ENCODE measurements around the gene DNPH1. TPM values are rescaled to one million over a fixed set of nuclear protein-coding genes. Genes with fewer than 3 reads are reported as not detected.

DNPH1 gene
- total and polyA plus RNA-seq, 4 donors: 32.0 to 135 (median 84.5) TPM

GRCh38 chr6:43186706-43187105, 42.6 kb downstream of the DNPH1 start:
- TF ChIP-seq, protein P1, sequence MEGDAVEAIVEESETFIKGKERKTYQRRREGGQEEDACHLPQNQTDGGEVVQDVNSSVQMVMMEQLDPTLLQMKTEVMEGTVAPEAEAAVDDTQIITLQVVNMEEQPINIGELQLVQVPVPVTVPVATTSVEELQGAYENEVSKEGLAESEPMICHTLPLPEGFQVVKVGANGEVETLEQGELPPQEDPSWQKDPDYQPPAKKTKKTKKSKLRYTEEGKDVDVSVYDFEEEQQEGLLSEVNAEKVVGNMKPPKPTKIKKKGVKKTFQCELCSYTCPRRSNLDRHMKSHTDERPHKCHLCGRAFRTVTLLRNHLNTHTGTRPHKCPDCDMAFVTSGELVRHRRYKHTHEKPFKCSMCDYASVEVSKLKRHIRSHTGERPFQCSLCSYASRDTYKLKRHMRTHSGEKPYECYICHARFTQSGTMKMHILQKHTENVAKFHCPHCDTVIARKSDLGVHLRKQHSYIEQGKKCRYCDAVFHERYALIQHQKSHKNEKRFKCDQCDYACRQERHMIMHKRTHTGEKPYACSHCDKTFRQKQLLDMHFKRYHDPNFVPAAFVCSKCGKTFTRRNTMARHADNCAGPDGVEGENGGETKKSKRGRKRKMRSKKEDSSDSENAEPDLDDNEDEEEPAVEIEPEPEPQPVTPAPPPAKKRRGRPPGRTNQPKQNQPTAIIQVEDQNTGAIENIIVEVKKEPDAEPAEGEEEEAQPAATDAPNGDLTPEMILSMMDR (IDR thresholded peaks at IDR 0.05; ENCODE audit: control extremely low read depth, extremely low read depth): no peak
- Histone ChIP-seq H3K27ac (ENCODE audit: low read depth in 1 of 2, low read length in 1 of 2) (no peak overlapping the region), H3K9ac (ENCODE audit: insufficient read depth in 1 of 2, low read length in 2 of 2) (no peak overlapping the region), H3K4me3 (no peak overlapping the region), H3K4me1 (ENCODE audit: control insufficient read depth in 5 of 5, insufficient read depth in 5 of 5, low read length in 5 of 5) (peaks cover 0 to 11% (median 2%) of the 10 kb centered on the region in 5 donors), H3K36me3 (ENCODE audit: control insufficient read depth in 4 of 4, insufficient read depth in 4 of 4, low read length in 4 of 4) (peaks cover 12 to 29% (median 20%) of the 10 kb centered on the region in 4 donors), H3K9me3 (ENCODE audit: control insufficient read depth in 4 of 4, insufficient read depth in 3 of 4, low read length in 3 of 4) (no peaks in the 10 kb centered on the region), H3K27me3 (ENCODE audit: control insufficient read depth in 3 of 3, insufficient read depth in 3 of 3, low read length in 2 of 3) (no peaks in the 10 kb centered on the region)
- no peak for DNase-seq
- WGBS, 2 donors: 98 to 99% methylated on average over 4 of the region's 4 CpGs
- no peak for ATAC-seq (ENCODE audit: insufficient read depth, low FRiP score)

GRCh38 chr6:43186019-43186418, 43.3 kb downstream of the DNPH1 start:
- H3K4me1 ChIP-seq (ENCODE audit: control insufficient read depth in 5 of 5, insufficient read depth in 5 of 5, low read length in 5 of 5): peaks cover 0 to 14% (median 4%) of the 10 kb centered on the region in 5 donors
- H3K4me3 ChIP-seq: no peak overlapping the region
- H3K27ac ChIP-seq (ENCODE audit: low read depth in 1 of 2, low read length in 1 of 2): no peak overlapping the region
- H3K36me3 ChIP-seq (ENCODE audit: control insufficient read depth in 4 of 4, insufficient read depth in 4 of 4, low read length in 4 of 4): peaks cover 12 to 29% (median 20%) of the 10 kb centered on the region in 4 donors
- ATAC-seq (ENCODE audit: insufficient read depth, low FRiP score) (no peak), DNase-seq (no peak)
- H3K9me3 ChIP-seq (ENCODE audit: control insufficient read depth in 4 of 4, insufficient read depth in 3 of 4, low read length in 3 of 4): no peaks in the 10 kb centered on the region
- TF ChIP-seq, protein P1 (IDR thresholded peaks at IDR 0.05; ENCODE audit: control extremely low read depth, extremely low read depth): no peak
- no peak overlapping the region for H3K9ac ChIP-seq (ENCODE audit: insufficient read depth in 1 of 2, low read length in 2 of 2)
- H3K27me3 ChIP-seq (ENCODE audit: control insufficient read depth in 3 of 3, insufficient read depth in 3 of 3, low read length in 2 of 3): no peaks in the 10 kb centered on the region
- WGBS, 2 donors: 97 to 98% methylated on average over 14 of the region's 14 CpGs

- TF ChIP-seq, protein P1 (IDR thresholded peaks at IDR 0.05; ENCODE audit: control extremely low read depth, extremely low read depth): no peak
- Histone ChIP-seq H3K9ac (ENCODE audit: insufficient read depth in 1 of 2, low read length in 2 of 2) (no peak overlapping the region), H3K27ac (ENCODE audit: low read depth in 1 of 2, low read length in 1 of 2) (no peak overlapping the region), H3K36me3 (ENCODE audit: control insufficient read depth in 4 of 4, insufficient read depth in 4 of 4, low read length in 4 of 4) (peaks cover 10 to 29% (median 19%) of the 10 kb centered on the region in 4 donors), H3K9me3 (ENCODE audit: control insufficient read depth in 4 of 4, insufficient read depth in 3 of 4, low read length in 3 of 4) (no peaks in the 10 kb centered on the region), H3K4me3 (no peak overlapping the region), H3K4me1 (ENCODE audit: control insufficient read depth in 5 of 5, insufficient read depth in 5 of 5, low read length in 5 of 5) (peaks cover 0 to 14% (median 4%) of the 10 kb centered on the region in 5 donors), H3K27me3 (ENCODE audit: control insufficient read depth in 3 of 3, insufficient read depth in 3 of 3, low read length in 2 of 3) (no peaks in the 10 kb centered on the region)
- ATAC-seq (ENCODE audit: insufficient read depth, low FRiP score) (no peak), DNase-seq (no peak)
- WGBS, 2 donors: 75 to 90% methylated on average over 5 of the region's 5 CpGs
These were observed 43.8 kb downstream of the DNPH1 start for GRCh38 chr6:43185391-43185985.
